Kidney (tissue), 14 donors: Measurements from ENCODE around the gene IQCN. TPM values are rescaled to one million over a fixed set of nuclear protein-coding genes. Genes with fewer than 3 reads are reported as not detected.

Source experiments
- DNase-seq, 5 donors: peaks; one replicate each; pipeline ENCODE4 v3.0.0-alpha.2; 2013 to 2020
- FAIRE-seq: peaks from 2 replicates; lab custom pipeline; 2012; peaks lifted over from hg19 to GRCh38; lab: Jason Lieb, UNC
- H3K27ac ChIP-seq, 2 donors: one replicate each; pipeline ENCODE4 v1.7.0; 2013; ENCODE audit warnings: low read depth in 2 of 2, low read length in 2 of 2, inconsistent platforms in 1 of 2
- H3K27me3 ChIP-seq: one replicate; pipeline ENCODE4 v1.7.1; 2013; ENCODE audit warnings: low read length, inconsistent platforms; ENCODE audit not compliant: control insufficient read depth, insufficient read depth
- H3K36me3 ChIP-seq, 3 donors: one replicate each; pipeline versions ENCODE4 v1.7.0 to v1.7.1; 2013; ENCODE audit warnings: low read length in 3 of 3, control low read depth in 1 of 3, inconsistent platforms in 1 of 3; ENCODE audit not compliant: insufficient read depth in 3 of 3, control insufficient read depth in 2 of 3
- H3K4me1 ChIP-seq, 3 donors: one replicate each; pipeline versions ENCODE4 v1.7.0 to v1.7.1; 2013; ENCODE audit warnings: low read length in 3 of 3, inconsistent platforms in 1 of 3, low read depth in 1 of 3; ENCODE audit not compliant: control insufficient read depth in 2 of 3, insufficient read depth in 2 of 3
- H3K4me3 ChIP-seq, 3 donors: one replicate each; pipeline versions ENCODE4 v1.7.0 to v1.8.1; 2013; ENCODE audit warnings: low read length in 3 of 3, control low read depth in 1 of 3, inconsistent platforms in 1 of 3
- H3K9ac ChIP-seq, 3 donors: one replicate each; pipeline versions ENCODE4 v1.7.0 to v1.7.1; 2013; ENCODE audit warnings: low read length in 3 of 3, control low read depth in 1 of 3, inconsistent platforms in 1 of 3
- H3K9me3 ChIP-seq, 3 donors: one replicate each; pipeline versions ENCODE4 v1.7.0 to v1.7.1; 2013; ENCODE audit warnings: low read length in 3 of 3, control low read depth in 1 of 3, inconsistent platforms in 1 of 3; ENCODE audit not compliant: control insufficient read depth in 2 of 3, insufficient read depth in 1 of 3
- intact Hi-C: fragments of 100-400 bp; cut with DNase I; formaldehyde crosslinking; loops from one replicate; pipeline ENCODE4 v1.11.1; 2022
- polyA plus RNA-seq: library from polyadenylated mRNA; stranded (reverse); fragments of 350-450 nt; fragmentation: Illumina TruSeq; extraction: RNeasy Lipid Tissue Mini Kit (QIAGEN cat#74804); gene quantifications from one replicate; pipeline ENCODE4 v1.2.3, GENCODE V29; 2014; ENCODE audit warnings: low read depth, low replicate concordance; ENCODE audit not compliant: insufficient read depth
- total RNA-seq: library from RNA; stranded (reverse); fragmentation: NEBNext Ultra II Directional; extraction: Animal tissue kit (Norgen Biotek cat#: 25700); gene quantifications from one replicate; pipeline ENCODE4 v1.2.1, GENCODE V29; 2021
- TF ChIP-seq, protein P1 (sequence below): IDR thresholded peaks from 3 replicates; pipeline ENCODE4 v1.5.1; 2012; ENCODE audit warnings: mild to moderate bottlenecking, moderate library complexity, borderline replicate concordance; ENCODE audit not compliant: insufficient read depth; ENCODE audit errors: extremely low read depth
- donor health status: control.
- donor health status: control.
- donor health status: control.
- donor health status: control.
- donor health status: control.
- donor health status: DM: yes; HTN: yes; CAD: no.
- donor health status: Normal renal cell carcinoma (clear cell type).

Gene IQCN
- total and polyA plus RNA-seq, 2 donors from 2014 or later, result 0.82 to 6.3 TPM

DNA sequence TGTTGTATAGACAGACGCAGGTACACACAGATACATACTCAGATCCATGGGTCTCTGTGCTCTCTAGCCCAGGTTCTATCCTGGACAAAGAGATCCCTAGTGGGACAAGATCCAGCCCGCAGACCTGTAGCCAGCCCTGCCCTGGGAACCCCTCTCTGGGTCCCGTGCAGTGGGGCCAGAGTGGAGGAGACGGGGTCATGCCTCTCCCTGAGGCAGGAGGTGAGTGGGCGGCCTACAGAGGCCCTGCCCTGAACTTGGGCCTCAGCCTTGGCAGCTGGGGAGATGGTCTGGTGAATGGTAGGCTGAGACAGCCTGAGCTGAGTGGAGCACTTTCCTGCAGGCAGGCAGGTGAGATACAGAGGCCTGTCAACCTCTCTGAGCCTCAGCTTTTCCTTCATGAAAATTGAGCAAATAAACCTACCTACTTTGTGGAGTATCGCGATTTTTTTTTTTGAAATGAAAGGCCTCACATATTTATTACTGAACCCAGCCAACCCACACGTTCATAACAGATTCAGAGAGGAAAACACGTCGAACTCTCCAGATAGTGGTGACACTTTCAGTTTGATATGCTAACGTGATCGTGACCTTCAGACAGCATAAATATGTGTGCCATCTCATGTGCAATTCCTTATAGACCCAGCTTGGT, 10.6 kb upstream of the IQCN start:
- H3K4me3 ChIP-seq, result no peak overlapping the region
- intact Hi-C loops, result no loop called here
- H3K36me3 ChIP-seq, result peaks cover 0 to 2% (median 0%) of the 10 kb centered on the region in 3 donors
- no peak for DNase-seq
- FAIRE-seq, result no peak
- TF ChIP-seq, protein P1, sequence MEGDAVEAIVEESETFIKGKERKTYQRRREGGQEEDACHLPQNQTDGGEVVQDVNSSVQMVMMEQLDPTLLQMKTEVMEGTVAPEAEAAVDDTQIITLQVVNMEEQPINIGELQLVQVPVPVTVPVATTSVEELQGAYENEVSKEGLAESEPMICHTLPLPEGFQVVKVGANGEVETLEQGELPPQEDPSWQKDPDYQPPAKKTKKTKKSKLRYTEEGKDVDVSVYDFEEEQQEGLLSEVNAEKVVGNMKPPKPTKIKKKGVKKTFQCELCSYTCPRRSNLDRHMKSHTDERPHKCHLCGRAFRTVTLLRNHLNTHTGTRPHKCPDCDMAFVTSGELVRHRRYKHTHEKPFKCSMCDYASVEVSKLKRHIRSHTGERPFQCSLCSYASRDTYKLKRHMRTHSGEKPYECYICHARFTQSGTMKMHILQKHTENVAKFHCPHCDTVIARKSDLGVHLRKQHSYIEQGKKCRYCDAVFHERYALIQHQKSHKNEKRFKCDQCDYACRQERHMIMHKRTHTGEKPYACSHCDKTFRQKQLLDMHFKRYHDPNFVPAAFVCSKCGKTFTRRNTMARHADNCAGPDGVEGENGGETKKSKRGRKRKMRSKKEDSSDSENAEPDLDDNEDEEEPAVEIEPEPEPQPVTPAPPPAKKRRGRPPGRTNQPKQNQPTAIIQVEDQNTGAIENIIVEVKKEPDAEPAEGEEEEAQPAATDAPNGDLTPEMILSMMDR, result no peak
- no peak overlapping the region for H3K9ac ChIP-seq
- H3K9me3 ChIP-seq, result no peaks in the 10 kb centered on the region
- peaks cover 0 to 11% (median 0%) of the 10 kb centered on the region in 3 donors for H3K4me1 ChIP-seq
- peak overlapping the region; percentile 27 to 71 for H3K27ac ChIP-seq
- H3K27me3 ChIP-seq, result no peaks in the 10 kb centered on the region

DNA sequence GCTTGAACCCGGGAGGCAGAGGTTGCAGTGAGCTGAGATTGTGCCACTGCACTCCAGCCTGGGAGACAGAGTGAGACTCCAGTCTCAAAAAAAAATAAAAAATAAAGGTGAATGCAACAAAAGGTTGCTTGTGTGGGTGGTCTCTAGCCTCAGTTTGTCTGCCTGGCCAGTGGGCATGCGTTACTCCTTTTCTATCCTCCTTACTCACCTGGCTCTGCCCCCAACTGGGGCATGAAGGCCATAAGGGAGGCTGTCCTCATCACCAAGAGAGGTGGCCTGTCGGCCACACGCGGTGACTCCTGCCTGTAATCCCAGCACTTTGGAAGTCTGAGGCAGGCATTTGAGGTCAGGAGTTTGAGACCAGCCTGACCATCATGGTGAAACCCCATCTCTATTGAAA, 9.1 kb upstream of the IQCN start:
- H3K9ac ChIP-seq, result no peak overlapping the region
- H3K4me3 ChIP-seq, result no peak overlapping the region
- TF ChIP-seq, protein P1, result no peak
- H3K9me3 ChIP-seq, result no peaks in the 10 kb centered on the region
- H3K27me3 ChIP-seq, result no peaks in the 10 kb centered on the region
- DNase-seq (no peak), FAIRE-seq (no peak)
- H3K27ac ChIP-seq, result peak overlapping the region in 1 of 2 donors; percentile 60
- peaks cover 0 to 19% (median 7%) of the 10 kb centered on the region in 3 donors for H3K4me1 ChIP-seq
- H3K36me3 ChIP-seq, result peaks cover 5 to 9% (median 8%) of the 10 kb centered on the region in 3 donors
- intact Hi-C loops, result no loop called here

GRCh38 chr19:18282788-18283141, 8.5 kb upstream of the IQCN start:
- DNase-seq, result peak in 1 of 5 donors; percentile 72
- Histone ChIP-seq H3K9ac (peak overlapping the region; percentile 71 to 95 (median 85)), H3K27ac (peak overlapping the region; percentile 96 to 97), H3K4me1 (peaks cover 0 to 24% (median 12%) of the 10 kb centered on the region in 3 donors), H3K27me3 (no peaks in the 10 kb centered on the region), H3K9me3 (no peaks in the 10 kb centered on the region), H3K4me3 (peak overlapping the region; percentile 41 to 73 (median 68)), H3K36me3 (peaks cover 7 to 15% (median 8%) of the 10 kb centered on the region in 3 donors)
- TF ChIP-seq, protein P1, result no peak
- no peak for FAIRE-seq
- intact Hi-C loops, result no loop called here
